Thyroid gland (tissue), 4 donors: ENCODE data around the gene RGR. TPM values are rescaled to one million over a fixed set of nuclear protein-coding genes. Genes with fewer than 3 reads are reported as not detected.
"Not testable (repeated sequence)": the region's sequence is repeated elsewhere in the genome, so short reads cannot be mapped to it uniquely, and the experiment has no call there.

ENCODE experiments used
- DNase-seq, 2 donors: peaks; one replicate each; pipeline ENCODE4 v3.0.0-alpha.2; 2019
- H3K27ac ChIP-seq, 3 donors: fragments of 200-600 bp; sonication (generic); 1 replicate in 2 of 3; 2 replicates in 1 of 3; pipeline ENCODE4 v1.5.1; 2016 to 2019; ENCODE audit warnings: mild to moderate bottlenecking in 1 of 3, moderate library complexity in 1 of 3
- H3K27me3 ChIP-seq: fragments of 200-600 bp; sonication (generic); one replicate; pipeline ENCODE4 v1.5.1; 2019
- H3K36me3 ChIP-seq, 2 donors: fragments of 200-600 bp; sonication (generic); one replicate each; pipeline ENCODE4 v1.5.1; 2016 to 2019
- H3K4me1 ChIP-seq, 2 donors: fragments of 200-600 bp; sonication (generic); one replicate each; pipeline ENCODE4 v1.5.1; 2017 to 2019
- H3K4me3 ChIP-seq, 3 donors: fragments of 200-600 bp; sonication (generic); replicated peaks in 1 of 3; 1 replicate in 2 of 3; 2 replicates in 1 of 3; pipeline ENCODE4 v1.5.1; 2016; ENCODE audit warnings: mild to moderate bottlenecking in 1 of 3
- H3K9me3 ChIP-seq: fragments of 200-600 bp; sonication (generic); one replicate; pipeline ENCODE4 v1.5.1; 2017
- CTCF ChIP-seq, 6 experiments: fragments of 200-600 bp in 3 of 6; fragments of 450-650 bp in 3 of 6; sonication (generic) in 3 of 6; IDR thresholded peaks; one replicate each; pipeline ENCODE4 v1.5.1; 2016 to 2019; ENCODE audit warnings: antibody characterized with exemption in 6 of 6, mild to moderate bottlenecking in 2 of 6, inconsistent platforms in 1 of 6, moderate library complexity in 1 of 6
- POLR2A ChIP-seq, 2 donors: fragments of 450-650 bp; IDR thresholded peaks; one replicate each; pipeline ENCODE4 v1.6.1; 2017; ENCODE audit warnings: antibody characterized with exemption in 2 of 2, mild to moderate bottlenecking in 2 of 2, moderate library complexity in 1 of 2
- WGBS, 2 donors: methylation state at CpG; one replicate each; pipeline ENCODE4 v1.1.5; 2017; 5-methylcytosine and 5-hydroxymethylcytosine counted together
- intact Hi-C: fragments of 100-400 bp; cut with DNase I; formaldehyde crosslinking; loops from one replicate; pipeline ENCODE4 v1.15.1; 2023
- total RNA-seq, 4 donors: library from RNA; depleted of rRNA; stranded (reverse); fragments of >200 nt; gene quantifications; one replicate each; pipeline ENCODE4 v1.2.3, GENCODE V29; 2016

RGR gene
- total RNA-seq, 4 donors from 2014 or later, result 0.11 TPM; not detected in 3

- Histone ChIP-seq H3K9me3 (no peaks in the 10 kb centered on the region), H3K4me1 (no peaks in the 10 kb centered on the region), H3K27ac (no peak overlapping the region), H3K36me3 (no peaks in the 10 kb centered on the region), H3K4me3 (no peak overlapping the region), H3K27me3 (no peaks in the 10 kb centered on the region)
- intact Hi-C loops, result no loop called here
- TF ChIP-seq POLR2A (IDR thresholded peaks at IDR 0.05), result no peak
- TF ChIP-seq CTCF (IDR thresholded peaks at IDR 0.05), result no peak
- no peak for DNase-seq
- WGBS, 2 donors, result 59 to 67% methylated on average over 1 of the region's 1 CpG
Measured at GRCh38 chr10:84269162-84269561, 24.3 kb downstream of the RGR start.

DNA sequence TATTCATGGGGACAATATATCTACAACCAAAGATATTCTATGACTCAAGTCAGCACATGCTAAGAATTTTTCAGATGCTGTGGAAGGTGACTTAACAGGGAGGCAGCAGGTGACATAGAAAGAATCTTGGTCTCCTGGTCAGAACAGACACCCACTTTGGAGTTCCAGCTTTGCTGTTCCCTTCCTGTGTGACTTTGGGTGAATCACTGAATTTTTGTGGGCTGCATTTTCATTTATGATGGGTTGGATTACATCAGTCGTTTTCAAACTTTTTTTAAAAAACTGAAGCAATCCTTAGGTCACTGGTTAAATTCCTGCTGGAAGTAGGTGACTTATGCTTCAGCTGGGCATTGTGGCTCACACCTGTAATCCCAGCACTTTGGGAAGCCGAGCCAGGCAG lies 24.9 kb downstream of the RGR start:
- H3K27ac ChIP-seq, result no peak overlapping the region
- no peaks in the 10 kb centered on the region for H3K36me3 ChIP-seq
- no peaks in the 10 kb centered on the region for H3K9me3 ChIP-seq
- H3K27me3 ChIP-seq, result no peaks in the 10 kb centered on the region
- no peak overlapping the region for H3K4me3 ChIP-seq
- no peak for DNase-seq
- H3K4me1 ChIP-seq, result no peaks in the 10 kb centered on the region
- WGBS, 2 donors, result 75 to 77% methylated on average over 2 of the region's 2 CpGs
- TF ChIP-seq POLR2A (IDR thresholded peaks at IDR 0.05), result no peak
- no peak for TF ChIP-seq CTCF (IDR thresholded peaks at IDR 0.05)
- intact Hi-C loops, result no loop called here

- no peaks in the 10 kb centered on the region for H3K9me3 ChIP-seq
- H3K27ac ChIP-seq, result no peak overlapping the region
- WGBS, 2 donors, result 65 to 72% methylated on average over 1 of the region's 1 CpG
- no peaks in the 10 kb centered on the region for H3K27me3 ChIP-seq
- no peak for DNase-seq
- no peaks in the 10 kb centered on the region for H3K4me1 ChIP-seq
- intact Hi-C loops, result no loop called here
- TF ChIP-seq CTCF (IDR thresholded peaks at IDR 0.05) (no peak), POLR2A (IDR thresholded peaks at IDR 0.05) (no peak)
- H3K36me3 ChIP-seq, result no peaks in the 10 kb centered on the region
- H3K4me3 ChIP-seq, result no peak overlapping the region
Measured at GRCh38 chr10:84270708-84271107, 25.9 kb downstream of the RGR start.

GRCh38 chr10:84279876-84280475 lies 35.1 kb downstream of the RGR start:
- DNase-seq, H3K27ac ChIP-seq, H3K4me1 ChIP-seq, H3K27me3 ChIP-seq, intact Hi-C loops, H3K36me3 ChIP-seq, H3K9me3 ChIP-seq, H3K4me3 ChIP-seq: not testable (repeated sequence)
- 74 to 81% methylated on average over 29 to 31 of the region's 31 CpGs for WGBS, 2 donors

DNA sequence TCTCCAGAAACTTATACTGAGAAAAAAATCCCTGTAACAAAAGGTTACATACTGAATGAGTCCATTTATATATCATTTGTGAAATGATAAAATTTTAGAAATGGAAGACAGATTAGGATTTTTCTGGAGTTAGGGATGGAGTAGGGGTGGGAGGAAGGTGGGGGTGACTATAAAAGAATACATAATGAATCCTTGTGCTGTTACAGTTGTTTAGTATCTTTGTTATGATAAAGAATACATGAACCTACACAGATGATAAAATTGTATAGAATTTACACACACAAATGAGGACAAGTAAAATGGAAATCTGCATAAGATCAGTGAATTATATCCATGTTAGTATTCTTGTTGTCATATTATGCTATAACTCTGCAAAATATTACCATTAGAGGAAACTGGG lies 41.8 kb downstream of the RGR start:
- Histone ChIP-seq H3K36me3 (no peaks in the 10 kb centered on the region), H3K27ac (no peak overlapping the region), H3K9me3 (no peaks in the 10 kb centered on the region), H3K4me3 (no peak overlapping the region), H3K27me3 (no peaks in the 10 kb centered on the region), H3K4me1 (no peaks in the 10 kb centered on the region)
- no peak for TF ChIP-seq POLR2A (IDR thresholded peaks at IDR 0.05)
- TF ChIP-seq CTCF (IDR thresholded peaks at IDR 0.05), result no peak
- intact Hi-C loops, result no loop called here
- no peak for DNase-seq

GRCh38 chr10:84288151-84288550 lies 43.3 kb downstream of the RGR start:
- H3K27me3 ChIP-seq, result no peaks in the 10 kb centered on the region
- H3K4me3 ChIP-seq, result no peak overlapping the region
- intact Hi-C loops, result no loop called here
- 87 to 97% methylated on average over 1 of the region's 1 CpG for WGBS, 2 donors
- H3K9me3 ChIP-seq, result no peaks in the 10 kb centered on the region
- no peak overlapping the region for H3K27ac ChIP-seq
- no peaks in the 10 kb centered on the region for H3K4me1 ChIP-seq
- TF ChIP-seq CTCF (IDR thresholded peaks at IDR 0.05) (no peak), POLR2A (IDR thresholded peaks at IDR 0.05) (no peak)
- no peaks in the 10 kb centered on the region for H3K36me3 ChIP-seq
- no peak for DNase-seq
